Ovary (tissue), 9 donors: Measurements from ENCODE around the gene TMEM82. TPM values are rescaled to one million over a fixed set of nuclear protein-coding genes. Genes with fewer than 3 reads are reported as not detected.

Source experiments
- DNase-seq, 5 donors: peaks; one replicate each; pipeline ENCODE4 v3.0.0-alpha.2; 2019 to 2020
- H3K27ac ChIP-seq, 2 donors: fragments of 200-600 bp; one replicate each; pipeline versions ENCODE4 v1.5.1 to v1.8.0; 2019 to 2022
- H3K27me3 ChIP-seq: fragments of 200-600 bp; one replicate; pipeline ENCODE4 v1.8.0; 2022
- H3K36me3 ChIP-seq: fragments of 200-600 bp; sonication (generic); one replicate; pipeline ENCODE4 v1.5.1; 2019
- H3K4me1 ChIP-seq: one replicate; pipeline ENCODE4 v1.8.1; 2013; ENCODE audit warnings: mild to moderate bottlenecking, moderate library complexity; ENCODE audit not compliant: insufficient read depth
- H3K4me3 ChIP-seq: fragments of 200-600 bp; sonication (generic); one replicate; pipeline ENCODE4 v1.5.1; 2017
- H3K9me3 ChIP-seq, 2 donors: fragments of 200-600 bp in 1 of 2; sonication (generic) in 1 of 2; one replicate each; pipeline versions ENCODE4 v1.5.1 to v1.8.1; 2013 to 2019; ENCODE audit warnings: mild to moderate bottlenecking in 1 of 2, moderate library complexity in 1 of 2
- EP300 ChIP-seq: sonication (generic); formaldehyde crosslinking; IDR thresholded peaks from one replicate; pipeline ENCODE4 v1.6.1; 2017; ENCODE audit warnings: antibody characterized with exemption
- POLR2A ChIP-seq: fragments of 450-650 bp; IDR thresholded peaks from one replicate; pipeline ENCODE4 v1.6.1; 2017; ENCODE audit warnings: antibody characterized with exemption, mild to moderate bottlenecking, moderate library complexity
- WGBS, 3 donors: extraction: QIAGEN DNeasy Blood & Tissue Kit in 1 of 3; methylation state at CpG; one replicate each; pipeline versions ENCODE4 v1.1.5 to v1.1.7; 2013 to 2017; 5-methylcytosine and 5-hydroxymethylcytosine counted together
- intact Hi-C, 4 donors: fragments of 100-400 bp; cut with DNase I; formaldehyde crosslinking; loops; one replicate each; pipeline versions ENCODE4 v1.11.0 to v1.15.1; 2022 to 2023
- polyA plus RNA-seq, 2 donors: library from polyadenylated mRNA; stranded (reverse); fragments of 200-250 nt in 1 of 2; fragments of 350-450 nt in 1 of 2; fragmentation: Illumina TruSeq in 1 of 2; extraction: RNeasy Lipid Tissue Mini Kit (QIAGEN cat#74804) in 1 of 2; gene quantifications; one replicate each; pipeline ENCODE4 v1.2.3, GENCODE V29; 2013 to 2014
- total RNA-seq, 7 donors: library from RNA; depleted of rRNA in 2 of 7; stranded (reverse); fragments of >200 nt in 2 of 7; fragmentation: NEBNext Ultra II Directional in 3 of 7; extraction: Animal tissue kit (Norgen Biotek cat#: 25700) in 3 of 7; gene quantifications; one replicate each; pipeline versions ENCODE4 v1.1.0 to v1.2.4, GENCODE V29; 2016 to 2023
- TF ChIP-seq, protein P1 (sequence below), 3 donors: fragments of 450-650 bp in 2 of 3; fragments of 200-600 bp in 1 of 3; IDR thresholded peaks; one replicate each; pipeline versions ENCODE4 v1.5.1 to v1.8.0; 2016 to 2022; ENCODE audit warnings: antibody characterized with exemption in 3 of 3, mild to moderate bottlenecking in 1 of 3
- donor health status: DM: no; HTN: no; CAD: no; lungs with moderate emphysema.
- donor health status: DM: no; HTN: no; CAD: no.
- donor health status: Bipolar disorder and iron deficiency.
- donor health status: DM: yes; HTN: yes; CAD: no.
- donor health status: DM: no; HTN: no; CAD: no.
- donor health status: DM: yes; HTN: yes; CAD: no.

TMEM82 gene
- total and polyA plus RNA-seq, 9 donors = not detected

DNA sequence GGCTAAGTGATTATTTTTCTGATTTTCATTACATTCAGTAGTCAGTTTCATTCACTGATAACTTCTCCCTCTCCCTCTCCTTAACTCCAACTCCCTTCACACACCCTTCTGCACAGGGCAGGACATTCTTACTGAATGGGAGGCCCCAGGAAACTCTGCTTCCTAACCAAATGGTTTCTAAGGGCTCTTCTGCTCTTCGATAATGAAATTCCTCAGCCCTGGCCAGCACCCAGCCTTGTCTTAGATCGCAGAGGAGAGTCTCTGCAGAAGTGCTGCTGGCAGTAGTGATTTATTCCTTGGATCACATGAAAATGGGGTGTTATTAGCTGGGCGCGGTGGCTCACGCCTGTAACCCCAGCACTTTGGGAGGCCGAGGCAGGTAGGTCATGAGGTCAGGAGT lies 41.8 kb upstream of the TMEM82 start:
- no peak overlapping the region for H3K4me3 ChIP-seq
- peaks cover 19% of the 10 kb centered on the region for H3K4me1 ChIP-seq
- TF ChIP-seq EP300 (no peak), POLR2A (no peak)
- TF ChIP-seq, protein P1, sequence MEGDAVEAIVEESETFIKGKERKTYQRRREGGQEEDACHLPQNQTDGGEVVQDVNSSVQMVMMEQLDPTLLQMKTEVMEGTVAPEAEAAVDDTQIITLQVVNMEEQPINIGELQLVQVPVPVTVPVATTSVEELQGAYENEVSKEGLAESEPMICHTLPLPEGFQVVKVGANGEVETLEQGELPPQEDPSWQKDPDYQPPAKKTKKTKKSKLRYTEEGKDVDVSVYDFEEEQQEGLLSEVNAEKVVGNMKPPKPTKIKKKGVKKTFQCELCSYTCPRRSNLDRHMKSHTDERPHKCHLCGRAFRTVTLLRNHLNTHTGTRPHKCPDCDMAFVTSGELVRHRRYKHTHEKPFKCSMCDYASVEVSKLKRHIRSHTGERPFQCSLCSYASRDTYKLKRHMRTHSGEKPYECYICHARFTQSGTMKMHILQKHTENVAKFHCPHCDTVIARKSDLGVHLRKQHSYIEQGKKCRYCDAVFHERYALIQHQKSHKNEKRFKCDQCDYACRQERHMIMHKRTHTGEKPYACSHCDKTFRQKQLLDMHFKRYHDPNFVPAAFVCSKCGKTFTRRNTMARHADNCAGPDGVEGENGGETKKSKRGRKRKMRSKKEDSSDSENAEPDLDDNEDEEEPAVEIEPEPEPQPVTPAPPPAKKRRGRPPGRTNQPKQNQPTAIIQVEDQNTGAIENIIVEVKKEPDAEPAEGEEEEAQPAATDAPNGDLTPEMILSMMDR (IDR thresholded peaks at IDR 0.05) = no peak
- no peaks in the 10 kb centered on the region for H3K27me3 ChIP-seq
- H3K27ac ChIP-seq = peak overlapping the region in 1 of 2 donors; percentile 2
- no peaks in the 10 kb centered on the region for H3K36me3 ChIP-seq
- H3K9me3 ChIP-seq = no peaks in the 10 kb centered on the region
- DNase-seq = peak in 1 of 5 donors; percentile 61
- intact Hi-C loops = no loop called here
- WGBS, 3 donors = 21 to 23% (median 22%) methylated on average over 6 of the region's 6 CpGs

DNA sequence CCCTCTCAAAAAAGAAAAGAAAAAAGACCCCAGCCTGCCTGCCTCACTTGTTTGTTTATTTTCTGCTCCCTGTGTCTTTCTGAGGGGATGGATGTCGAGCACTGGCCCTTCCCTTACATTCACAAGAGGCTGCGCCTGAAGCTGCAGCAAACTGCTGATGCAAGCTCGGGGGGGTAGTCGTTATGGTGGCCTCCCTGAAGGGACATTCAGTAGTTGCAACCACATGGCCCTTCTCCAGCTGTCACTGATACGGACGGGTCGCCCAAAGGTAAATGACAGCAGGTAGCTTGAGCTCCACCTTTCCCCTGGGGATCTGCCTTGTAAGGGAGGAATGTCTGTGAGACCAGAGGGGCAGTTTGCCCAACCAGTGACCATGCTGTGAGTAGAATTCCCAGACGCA lies 40.5 kb upstream of the TMEM82 start:
- 90 to 94% (median 93%) methylated on average over 8 of the region's 8 CpGs for WGBS, 3 donors
- no peaks in the 10 kb centered on the region for H3K27me3 ChIP-seq
- H3K27ac ChIP-seq = no peak overlapping the region
- peaks cover 20% of the 10 kb centered on the region for H3K4me1 ChIP-seq
- no peak for DNase-seq
- no peaks in the 10 kb centered on the region for H3K36me3 ChIP-seq
- H3K4me3 ChIP-seq = no peak overlapping the region
- no peak for TF ChIP-seq POLR2A
- TF ChIP-seq, protein P1 (IDR thresholded peaks at IDR 0.05) = no peak
- no peak for TF ChIP-seq EP300
- intact Hi-C loops = no loop called here
- H3K9me3 ChIP-seq = no peaks in the 10 kb centered on the region

DNA sequence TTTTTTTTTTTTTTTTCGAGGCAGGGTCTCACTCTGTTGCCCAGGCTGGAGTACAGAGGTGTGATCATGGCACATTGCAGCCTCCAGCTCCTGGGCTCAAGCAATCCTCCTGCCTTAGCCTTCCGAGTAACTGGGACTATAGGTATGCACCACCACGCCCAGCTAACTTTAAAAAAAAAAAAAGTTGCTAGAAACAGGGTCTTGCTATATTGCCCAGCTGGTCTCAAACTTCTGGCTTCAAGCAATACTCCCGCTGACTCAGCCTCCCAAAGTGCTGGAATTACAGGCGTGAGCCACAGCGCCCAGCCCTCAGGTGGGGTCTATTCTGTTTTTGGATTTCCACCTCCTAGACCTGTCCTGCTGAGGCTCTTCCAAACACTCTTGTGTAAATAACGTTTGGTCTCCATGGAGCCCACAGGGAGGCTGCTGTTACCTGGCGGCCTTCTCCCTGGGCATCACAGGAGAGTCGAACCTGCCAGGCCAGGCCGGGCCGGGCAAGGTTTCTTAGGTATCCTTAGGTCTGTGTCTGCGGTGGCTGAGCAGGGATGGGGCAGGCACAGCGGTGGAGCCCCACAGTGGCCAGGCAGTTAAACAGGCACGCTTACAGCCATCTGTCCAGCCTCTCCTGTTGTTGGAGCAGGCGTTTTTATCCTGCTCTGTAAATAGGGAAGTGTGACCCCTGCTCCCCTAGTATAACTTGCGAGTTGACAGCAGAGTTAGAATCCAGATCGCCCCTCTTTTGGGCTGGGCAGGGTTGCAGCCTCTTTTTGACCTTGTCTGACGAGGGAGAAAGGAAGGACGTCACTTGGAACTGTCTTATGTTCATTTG lies 39.4 kb upstream of the TMEM82 start:
- TF ChIP-seq, protein P1 (IDR thresholded peaks at IDR 0.05) = no peak
- TF ChIP-seq EP300 (no peak), POLR2A (no peak)
- no peaks in the 10 kb centered on the region for H3K36me3 ChIP-seq
- H3K4me3 ChIP-seq = no peak overlapping the region
- peak overlapping the region; percentile 85 to 90 for H3K27ac ChIP-seq
- intact Hi-C loops = no loop called here
- peak in 4 of 5 donors; percentile 49 to 57 (median 50) for DNase-seq
- 54 to 55% (median 54%) methylated on average over 18 to 19 of the region's 19 CpGs for WGBS, 3 donors
- no peaks in the 10 kb centered on the region for H3K9me3 ChIP-seq
- H3K27me3 ChIP-seq = no peaks in the 10 kb centered on the region
- H3K4me1 ChIP-seq = peaks cover 20% of the 10 kb centered on the region

DNA sequence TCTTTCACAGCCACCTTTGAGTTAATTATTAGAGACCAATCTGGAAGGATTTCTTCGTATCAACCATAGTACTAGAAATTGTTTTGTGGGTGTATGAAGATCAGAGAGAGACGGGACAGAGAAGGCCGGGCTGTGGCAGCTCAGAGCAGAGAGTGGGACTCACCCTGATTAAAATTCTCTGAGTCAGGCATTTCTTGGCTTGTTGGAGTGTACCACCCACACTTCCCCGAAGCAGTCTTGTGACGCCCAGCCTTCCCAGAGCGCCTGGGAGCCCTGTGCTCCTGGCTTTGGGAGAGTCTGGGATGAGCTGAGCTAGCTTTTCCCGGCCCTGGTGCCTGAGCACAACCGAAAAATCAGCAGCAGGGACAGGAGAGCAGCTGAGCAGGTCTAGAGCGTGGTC lies 38.7 kb upstream of the TMEM82 start:
- Histone ChIP-seq H3K36me3 (no peaks in the 10 kb centered on the region), H3K27ac (peak overlapping the region; percentile 85 to 90), H3K27me3 (no peaks in the 10 kb centered on the region), H3K9me3 (no peaks in the 10 kb centered on the region), H3K4me1 (peaks cover 20% of the 10 kb centered on the region), H3K4me3 (peak overlapping the region; percentile 11)
- WGBS, 3 donors = 5 to 10% (median 7%) methylated on average over 9 of the region's 9 CpGs
- DNase-seq = peak; percentile 83 to 92 (median 87)
- peak; percentile 71 for TF ChIP-seq POLR2A
- peak; percentile 88 for TF ChIP-seq EP300
- TF ChIP-seq, protein P1 (IDR thresholded peaks at IDR 0.05) = no peak
- intact Hi-C loops = no loop called here
